Right cardiac atrium (tissue), 5 donors: ENCODE measurements around the gene PTRH1. TPM values are rescaled to one million over a fixed set of nuclear protein-coding genes. Genes with fewer than 3 reads are reported as not detected.

ENCODE experiments used
- ATAC-seq, 2 donors: fragments of 200-7000 bp; cut with Tn5 transposase; one replicate each; pipeline versions ENCODE4 v1.8.0 to v1.9.1; 2020; ENCODE audit warnings: moderate library complexity in 2 of 2, mild to moderate bottlenecking in 1 of 2
- DNase-seq, 3 donors: peaks; one replicate each; pipeline ENCODE4 v3.0.0-alpha.2; 2020
- H3K27ac ChIP-seq: one replicate; pipeline ENCODE4 v1.5.1; 2013; ENCODE audit warnings: mild to moderate bottlenecking, low read length, control low read depth, moderate library complexity
- H3K27me3 ChIP-seq: one replicate; pipeline ENCODE4 v1.6.1; 2013; ENCODE audit not compliant: control insufficient read depth, insufficient read depth
- H3K4me1 ChIP-seq: one replicate; pipeline ENCODE4 v1.6.1; 2013; ENCODE audit warnings: low read length; ENCODE audit not compliant: control insufficient read depth, insufficient read depth
- H3K4me3 ChIP-seq: one replicate; pipeline ENCODE4 v1.5.1; 2013; ENCODE audit warnings: low read length, control low read depth
- H3K9me3 ChIP-seq: one replicate; pipeline ENCODE4 v1.6.1; 2013; ENCODE audit warnings: low read length; ENCODE audit not compliant: control insufficient read depth
- WGBS: extraction: QIAGEN DNeasy Blood & Tissue Kit; methylation state at CpG from one replicate; pipeline ENCODE4 v1.1.7; 2013; 5-methylcytosine and 5-hydroxymethylcytosine counted together
- intact Hi-C, 4 donors: fragments of 100-400 bp; cut with DNase I; formaldehyde crosslinking; loops; one replicate each; pipeline versions ENCODE4 v1.11.0 to v1.14.0; 2022 to 2023
- polyA plus RNA-seq: library from polyadenylated mRNA; stranded (reverse); fragments of 200-250 nt; gene quantifications from one replicate; pipeline ENCODE4 v1.2.3, GENCODE V29; 2013
- total RNA-seq, 4 donors: library from RNA; stranded (reverse); fragmentation: NEBNext Ultra II Directional; extraction: Animal tissue kit (Norgen Biotek cat#: 25700); gene quantifications; one replicate each; pipeline ENCODE4 v1.2.1, GENCODE V29; 2021
- donor health status: healthy with polysubstance abuse.
- donor health status: DM: no; HTN: yes; CAD: no.
- donor health status: DM: no; HTN: no; CAD: no.
- donor health status: DM: no; HTN: yes; CAD: no; lungs with severe emphysema.
- donor health status: DM: yes; HTN: yes; CAD: no.

Gene PTRH1
- total and polyA plus RNA-seq, 5 donors = 8.7 to 16.3 (median 11.9) TPM

DNA sequence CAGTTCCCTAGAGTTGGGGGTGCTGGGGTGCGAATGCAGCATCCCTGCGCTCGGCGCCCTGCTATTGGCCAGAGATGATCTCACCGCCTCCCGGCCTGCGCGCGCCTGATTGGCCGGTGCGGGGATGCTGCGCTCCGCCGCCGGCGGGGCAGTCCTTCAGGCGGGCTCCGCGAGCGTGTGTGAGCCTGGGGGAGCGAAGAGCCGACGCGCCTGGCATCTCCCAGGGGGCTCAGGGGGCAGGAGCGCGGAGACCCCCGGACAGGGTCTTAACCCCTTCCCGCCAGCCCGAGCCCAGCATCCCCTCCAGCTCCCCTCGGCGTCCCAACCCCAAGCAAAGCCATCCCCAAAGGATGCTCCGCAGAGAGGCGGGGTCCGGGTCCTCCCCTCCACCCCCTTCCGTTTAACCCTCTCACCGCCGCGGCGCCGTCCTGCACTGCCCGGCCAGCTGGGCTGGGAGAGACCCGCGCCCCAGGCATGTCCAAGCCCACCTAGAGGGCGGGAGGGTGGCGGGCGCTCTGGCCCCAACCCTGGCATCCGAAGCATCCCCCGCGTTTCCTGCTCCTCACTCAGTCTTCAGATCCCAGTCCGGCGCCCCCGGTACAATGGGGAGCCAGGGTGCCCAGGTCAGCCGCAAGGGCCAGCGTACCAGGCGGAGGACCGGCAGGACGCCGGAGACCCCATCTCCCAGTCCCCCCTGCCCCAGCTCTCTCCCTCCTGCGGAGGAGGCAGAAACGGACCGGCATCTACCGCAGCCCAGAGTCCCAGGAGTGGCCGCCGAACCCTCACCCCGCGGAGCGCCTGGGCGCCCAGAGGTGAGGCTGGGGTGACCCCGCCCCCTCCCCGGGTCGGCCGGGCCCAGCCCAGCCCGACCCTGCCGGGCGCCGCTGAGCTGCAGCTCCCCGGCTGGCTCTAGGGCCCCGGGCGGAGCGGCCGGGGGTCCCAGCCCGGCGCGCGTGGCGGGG is 38.9 kb upstream of the PTRH1 start:
- intact Hi-C loops = no loop called here
- H3K27me3 ChIP-seq = no peaks in the 10 kb centered on the region
- 29% methylated on average over 86 of the region's 86 CpGs for whole genome bisulfite sequencing
- H3K27ac ChIP-seq = no peak overlapping the region
- DNase-seq (peak in 1 of 3 donors; percentile 52), ATAC-seq (peak; percentile 27 to 38)
- no peaks in the 10 kb centered on the region for H3K9me3 ChIP-seq
- H3K4me3 ChIP-seq = peak overlapping the region; percentile 32
- no peaks in the 10 kb centered on the region for H3K4me1 ChIP-seq

DNA sequence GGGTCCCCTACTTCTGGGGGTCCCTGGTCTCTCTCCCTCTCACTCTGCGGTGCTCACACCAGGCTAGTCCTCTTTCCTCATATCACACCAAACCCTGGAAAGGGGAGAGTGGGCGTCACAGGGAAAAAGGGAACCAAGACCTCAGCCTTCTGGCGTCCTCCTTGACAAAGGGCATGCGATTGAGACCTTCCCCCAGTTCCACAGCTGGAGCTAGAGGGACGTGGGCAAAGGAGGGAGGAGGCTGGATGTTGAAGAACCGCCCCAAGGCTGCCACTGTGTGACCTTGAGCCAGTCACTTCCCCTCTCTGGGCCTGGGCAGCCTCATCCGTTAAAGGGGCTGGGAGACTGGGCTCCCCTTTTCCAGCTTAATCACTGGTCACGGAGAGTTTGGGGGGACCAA is 38.2 kb upstream of the PTRH1 start:
- no peaks in the 10 kb centered on the region for H3K27me3 ChIP-seq
- ATAC-seq (peak in 1 of 2 donors; percentile 4), DNase-seq (peak in 1 of 3 donors; percentile 28)
- H3K4me3 ChIP-seq = no peak overlapping the region
- no peak overlapping the region for H3K27ac ChIP-seq
- H3K9me3 ChIP-seq = no peaks in the 10 kb centered on the region
- intact Hi-C loops = no loop called here
- H3K4me1 ChIP-seq = no peaks in the 10 kb centered on the region
- 78% methylated on average over 8 of the region's 8 CpGs for WGBS

DNA sequence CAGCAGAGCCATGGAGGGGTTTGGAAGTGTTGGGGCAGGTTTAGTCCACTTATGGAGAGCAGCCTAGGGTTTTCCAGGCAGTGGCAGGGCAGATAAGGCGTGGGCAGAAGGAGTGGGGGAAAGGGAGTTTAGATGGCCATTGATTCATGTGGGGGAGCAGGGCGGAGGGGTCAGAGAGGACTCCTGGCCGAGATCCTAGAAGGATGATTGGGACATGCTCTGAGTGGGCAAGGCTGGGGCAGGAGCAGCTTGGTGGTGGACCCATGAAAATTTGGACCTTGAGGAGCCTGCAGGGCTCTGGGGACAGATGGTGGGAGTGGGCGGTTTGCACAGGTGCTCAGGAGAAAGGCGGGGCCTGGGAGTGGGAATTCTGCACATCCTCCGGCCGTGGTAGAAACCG is 37.7 kb upstream of the PTRH1 start:
- DNase-seq (peak in 1 of 3 donors; percentile 20), ATAC-seq (no peak)
- intact Hi-C loops = no loop called here
- Histone ChIP-seq H3K4me1 (no peaks in the 10 kb centered on the region), H3K9me3 (no peaks in the 10 kb centered on the region), H3K4me3 (no peak overlapping the region), H3K27me3 (no peaks in the 10 kb centered on the region), H3K27ac (no peak overlapping the region)
- 77% methylated on average over 8 of the region's 8 CpGs for WGBS

DNA sequence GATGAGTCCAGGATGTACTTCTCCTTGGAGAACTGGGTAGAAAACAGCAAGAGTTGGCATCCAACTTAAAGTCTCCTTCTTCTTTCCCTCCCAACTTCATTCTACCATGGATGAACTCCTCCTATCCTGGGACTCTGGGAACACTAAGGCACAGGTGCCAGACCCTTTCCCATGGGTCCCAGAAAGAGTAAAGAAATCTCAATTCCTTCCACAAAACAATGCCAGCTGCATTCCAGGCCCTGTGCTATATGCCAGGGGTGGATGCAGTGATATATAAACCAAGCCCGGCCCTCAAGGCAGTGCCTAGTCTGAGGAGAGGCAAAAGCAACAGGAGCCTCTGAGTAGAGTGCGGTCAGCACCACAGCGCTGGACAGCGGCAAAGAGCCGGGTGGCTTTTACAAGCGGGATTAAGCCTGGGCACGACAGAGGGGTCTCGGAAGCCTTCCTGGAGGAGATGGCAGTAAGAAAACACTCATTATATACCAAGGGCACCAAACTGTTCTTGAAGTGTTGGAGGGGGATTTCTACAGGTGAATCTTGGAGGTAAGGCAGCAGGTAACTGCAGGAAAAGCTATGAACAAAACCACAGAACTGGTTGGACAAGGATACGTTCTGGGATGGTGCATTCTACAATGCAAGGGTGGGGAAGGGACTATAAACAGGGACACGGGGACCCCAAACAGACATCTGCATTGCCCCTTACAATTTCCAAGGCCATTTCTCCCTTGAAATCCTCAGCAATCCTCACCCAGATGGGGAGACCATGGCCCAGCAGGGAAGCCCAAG is 36.0 kb upstream of the PTRH1 start:
- DNase-seq = peak in 1 of 3 donors; percentile 70
- no peak for ATAC-seq
- intact Hi-C loops = no loop called here
- Histone ChIP-seq H3K27me3 (no peaks in the 10 kb centered on the region), H3K27ac (no peak overlapping the region), H3K4me1 (no peaks in the 10 kb centered on the region), H3K9me3 (no peaks in the 10 kb centered on the region), H3K4me3 (no peak overlapping the region)
- 40% methylated on average over 10 of the region's 10 CpGs for WGBS

DNA sequence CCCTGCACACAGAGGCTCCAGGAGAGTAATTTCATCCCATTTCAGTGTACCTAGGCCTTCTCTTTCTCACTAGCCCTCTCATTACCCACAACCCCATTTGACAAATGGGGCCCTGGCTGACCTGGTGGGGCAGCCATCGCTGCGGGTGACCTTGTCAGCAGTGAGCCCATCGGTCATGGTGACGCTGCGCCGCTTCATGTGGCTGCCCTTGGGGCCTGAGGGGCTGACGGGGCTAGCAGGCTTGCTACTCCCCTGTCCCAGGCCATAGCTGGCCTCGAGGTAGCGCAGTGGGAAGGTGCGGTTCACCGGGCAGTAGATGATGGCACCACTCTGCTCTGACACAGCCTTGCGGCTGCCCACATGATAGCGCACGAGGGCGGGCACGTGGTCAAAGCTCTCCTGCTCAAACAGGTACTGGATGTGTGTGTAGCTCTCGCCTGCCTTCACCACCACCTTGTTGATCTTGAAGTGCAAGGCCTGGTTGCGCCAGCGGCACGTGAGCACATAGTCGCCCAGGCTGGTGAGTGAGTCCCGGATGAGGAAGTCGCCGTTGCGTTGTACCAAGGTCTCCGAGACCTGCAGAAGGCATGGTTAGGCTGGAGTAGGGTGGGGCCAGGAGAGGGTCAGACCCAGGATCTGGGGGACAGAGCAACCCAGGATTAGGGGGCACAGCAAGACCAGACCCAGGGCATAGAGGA is 33.8 kb upstream of the PTRH1 start:
- Histone ChIP-seq H3K27ac (no peak overlapping the region), H3K4me1 (no peaks in the 10 kb centered on the region), H3K4me3 (no peak overlapping the region), H3K27me3 (no peaks in the 10 kb centered on the region), H3K9me3 (no peaks in the 10 kb centered on the region)
- intact Hi-C loops = no loop called here
- ATAC-seq (no peak), DNase-seq (peak in 1 of 3 donors; percentile 40)
- 91% methylated on average over 26 of the region's 26 CpGs for WGBS

DNA sequence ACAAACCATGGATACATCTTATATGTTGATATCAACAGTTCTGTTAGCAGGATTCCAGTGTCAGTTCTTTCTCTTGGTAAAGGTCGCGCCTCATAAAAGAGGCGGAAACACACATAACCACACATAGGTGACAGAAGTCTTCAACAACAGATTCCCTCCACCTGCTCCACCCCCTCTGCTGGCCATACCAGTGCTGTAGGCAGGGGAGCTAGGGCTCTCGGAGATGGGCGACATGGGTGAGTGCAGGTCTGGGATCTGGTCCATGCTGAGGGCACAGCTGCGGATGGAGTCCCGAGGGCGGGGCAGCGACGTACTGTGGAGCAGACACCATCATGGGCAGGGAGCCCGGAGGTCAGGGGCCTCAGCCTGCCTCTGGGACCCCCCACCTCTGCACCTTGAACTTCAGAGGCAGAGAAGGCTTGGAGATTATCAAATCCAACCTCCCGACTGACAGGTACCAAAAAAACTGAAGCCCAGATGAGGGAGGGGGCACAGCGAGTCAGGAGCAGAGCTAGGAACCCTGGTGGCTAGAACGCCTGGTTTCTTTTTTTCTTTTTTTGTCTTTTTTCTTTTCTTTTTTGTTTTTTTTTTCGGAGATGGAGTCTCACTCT is 31.6 kb upstream of the PTRH1 start:
- Histone ChIP-seq H3K4me3 (no peak overlapping the region), H3K9me3 (no peaks in the 10 kb centered on the region), H3K27ac (no peak overlapping the region), H3K4me1 (no peaks in the 10 kb centered on the region), H3K27me3 (no peaks in the 10 kb centered on the region)
- 77% methylated on average over 15 of the region's 15 CpGs for WGBS
- intact Hi-C loops = no loop called here
- DNase-seq = peak in 1 of 3 donors; percentile 54
- ATAC-seq = no peak

DNA sequence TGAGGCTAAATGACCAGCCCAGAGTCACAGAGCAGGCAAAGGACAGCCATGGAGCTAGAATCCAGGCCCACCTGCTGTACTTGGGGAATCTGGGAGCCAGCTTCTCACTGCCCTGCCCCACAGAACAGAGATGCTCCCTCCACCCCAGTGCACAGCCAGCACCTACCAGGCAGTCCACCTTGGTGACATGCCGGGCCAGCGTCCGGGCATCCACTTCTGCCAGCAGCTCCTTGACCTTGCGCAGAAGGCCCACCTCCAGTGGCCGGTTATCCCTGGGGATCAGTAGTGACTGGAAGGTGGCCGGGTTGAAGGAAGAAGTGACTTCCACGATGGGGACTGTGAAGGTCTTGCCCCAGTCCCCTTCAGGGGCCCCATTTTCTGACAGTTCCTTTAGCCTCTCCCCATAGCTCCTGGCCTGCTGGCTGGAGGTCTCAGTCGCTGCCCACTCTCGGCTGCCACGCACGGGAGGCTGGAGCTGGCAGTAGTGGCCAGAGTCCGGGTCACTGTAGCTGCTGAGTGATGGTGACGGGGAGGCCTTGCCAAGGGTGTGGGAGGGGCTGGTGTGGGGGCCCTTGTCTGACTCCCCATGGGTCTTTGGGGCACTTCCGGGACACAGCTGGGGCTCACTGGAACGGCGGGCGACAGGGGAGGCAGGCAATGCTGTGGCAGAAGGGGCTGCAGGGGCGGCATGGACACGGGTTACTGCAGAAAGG is 29.1 kb upstream of the PTRH1 start:
- ATAC-seq (no peak), DNase-seq (peak in 2 of 3 donors; percentile 45 to 52)
- Histone ChIP-seq H3K4me1 (no peaks in the 10 kb centered on the region), H3K27ac (no peak overlapping the region), H3K9me3 (no peaks in the 10 kb centered on the region), H3K4me3 (no peak overlapping the region), H3K27me3 (no peaks in the 10 kb centered on the region)
- WGBS = 88% methylated on average over 19 of the region's 19 CpGs
- intact Hi-C loops = no loop called here

DNA sequence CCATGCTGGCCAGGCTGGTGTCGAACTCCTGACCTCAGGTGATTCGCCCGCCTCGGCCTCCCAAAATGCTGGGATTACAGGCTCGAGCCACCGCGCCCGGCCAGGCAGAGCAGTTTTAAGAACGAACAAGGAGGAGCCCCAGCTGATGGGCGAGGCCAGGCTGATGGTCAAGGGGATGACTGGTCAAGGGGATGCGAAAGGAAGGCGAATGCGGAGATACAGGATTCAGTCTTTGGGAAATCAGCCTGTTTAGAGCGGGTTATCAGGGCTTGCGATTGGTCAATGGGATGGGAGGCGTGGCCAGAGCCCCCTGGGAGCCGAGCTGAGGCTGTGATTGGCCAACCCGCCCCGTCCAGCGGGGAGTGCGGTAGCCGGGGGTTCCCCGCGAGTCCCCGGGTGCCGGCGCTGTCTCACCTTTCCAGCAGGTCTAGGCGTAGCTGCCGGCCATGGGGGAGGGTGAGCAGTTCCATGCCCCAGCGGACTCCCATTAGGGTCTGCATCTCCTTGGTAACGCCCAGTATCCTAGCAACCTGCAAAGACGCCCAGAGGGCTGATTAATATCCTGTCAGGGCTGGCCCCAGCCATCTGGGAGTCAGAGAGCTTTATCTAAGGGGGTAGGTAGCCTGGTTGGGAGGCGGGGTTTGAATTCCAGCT is 27.1 kb upstream of the PTRH1 start:
- no peaks in the 10 kb centered on the region for H3K27me3 ChIP-seq
- no peaks in the 10 kb centered on the region for H3K4me1 ChIP-seq
- no peak overlapping the region for H3K4me3 ChIP-seq
- intact Hi-C loops = no loop called here
- H3K27ac ChIP-seq = no peak overlapping the region
- no peaks in the 10 kb centered on the region for H3K9me3 ChIP-seq
- ATAC-seq = peak; percentile 14 to 25
- peak in 2 of 3 donors; percentile 42 to 61 for DNase-seq
- WGBS = 58% methylated on average over 33 of the region's 33 CpGs

DNA sequence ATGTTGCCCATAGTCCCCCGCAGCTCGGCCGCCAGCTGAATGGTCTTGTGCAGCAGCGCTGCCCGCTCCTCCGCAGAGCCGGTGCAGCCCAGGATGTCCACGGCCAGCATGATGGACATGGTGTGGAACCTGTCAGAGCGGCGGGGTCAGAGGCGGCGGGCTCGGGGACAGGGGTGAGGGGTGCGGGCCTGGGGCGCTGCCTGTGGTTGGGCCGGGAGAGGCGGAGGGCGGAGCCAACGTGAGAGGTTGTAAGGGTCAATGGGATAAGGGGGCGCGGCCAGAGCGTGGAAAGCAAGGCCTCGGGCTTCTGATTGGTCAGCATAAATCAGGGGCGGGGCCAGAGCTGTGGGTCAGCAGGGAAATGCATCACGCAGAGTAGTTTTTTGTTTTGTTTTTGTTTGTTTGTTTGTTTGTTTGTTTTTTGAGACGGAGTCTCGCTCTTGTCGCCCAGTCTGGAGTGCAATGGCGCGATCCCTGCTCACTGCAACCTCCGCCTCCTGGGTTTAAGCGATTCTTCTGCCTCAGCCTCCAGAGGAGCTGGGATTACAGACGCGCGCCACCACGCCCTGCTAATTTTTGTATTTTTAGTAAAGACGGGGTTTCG is 26.5 kb upstream of the PTRH1 start:
- H3K27me3 ChIP-seq = no peaks in the 10 kb centered on the region
- intact Hi-C loops = no loop called here
- H3K4me1 ChIP-seq = no peaks in the 10 kb centered on the region
- WGBS = 66% methylated on average over 38 of the region's 38 CpGs
- ATAC-seq = peak; percentile 52 to 58
- H3K27ac ChIP-seq = no peak overlapping the region
- H3K9me3 ChIP-seq = no peaks in the 10 kb centered on the region
- no peak overlapping the region for H3K4me3 ChIP-seq
- DNase-seq = peak; percentile 57 to 86 (median 84)
